ENCODE measurements around the gene KRTAP26-1. TPM values are rescaled to one million over a fixed set of nuclear protein-coding genes. Genes with fewer than 3 reads are reported as not detected.

KRTAP26-1 gene

GRCh38 chr21:30269803-30270530 lies 50.1 kb downstream of the KRTAP26-1 start:
- Histone ChIP-seq H3K4me1 (ENCODE audit: control insufficient read depth, insufficient read depth, low read length) (no peaks in the 10 kb centered on the region), H3K27me3 (ENCODE audit: control insufficient read depth, insufficient read depth, low read length) (no peaks in the 10 kb centered on the region), H3K4me3 (ENCODE audit: low read length) (no peak overlapping the region), H3K9me3 (replicated peaks; ENCODE audit: low read length) (peaks cover 11% of the 10 kb centered on the region), H3K9ac (ENCODE audit: low read depth, low read length) (no peak overlapping the region), H3K36me3 (ENCODE audit: insufficient read depth, low read length) (no peaks in the 10 kb centered on the region), H3K4me2 (ENCODE audit: low read length) (no peak overlapping the region)

Small RNAs within 50 kb of the gene (small RNA-seq; reads per million reads assigned to genes)
- not detected for gene KRTAP23-1
